Osteocyte (in vitro differentiated cells): ENCODE data around the gene TNFSF10. TPM values are rescaled to one million over a fixed set of nuclear protein-coding genes. Genes with fewer than 3 reads are reported as not detected.

ENCODE experiments used
- DNase-seq: peaks from one replicate; pipeline ENCODE4 v3.0.0; 2021; ENCODE audit warnings: mixed read lengths; ENCODE audit not compliant: unreplicated experiment; ENCODE audit errors: extremely low spot score
- H3K27ac Mint-ChIP-seq: one replicate; pipeline ENCODE4 v1.8.0; 2021; ENCODE audit warnings: mild to moderate bottlenecking, mixed read lengths; ENCODE audit not compliant: unreplicated experiment
- H3K27me3 Mint-ChIP-seq: one replicate; pipeline ENCODE4 v1.8.0; 2021; ENCODE audit warnings: mixed read lengths; ENCODE audit not compliant: unreplicated experiment
- H3K36me3 Mint-ChIP-seq: one replicate; pipeline ENCODE4 v1.8.0; 2021; ENCODE audit warnings: mixed read lengths; ENCODE audit not compliant: unreplicated experiment
- H3K4me1 Mint-ChIP-seq: one replicate; pipeline ENCODE4 v1.8.0; 2021; ENCODE audit warnings: mixed read lengths; ENCODE audit not compliant: unreplicated experiment
- H3K4me3 Mint-ChIP-seq: one replicate; pipeline ENCODE4 v1.8.0; 2021; ENCODE audit warnings: mild to moderate bottlenecking, moderate library complexity, mixed read lengths; ENCODE audit not compliant: unreplicated experiment
- H3K9me3 Mint-ChIP-seq: one replicate; pipeline ENCODE4 v1.8.0; 2021; ENCODE audit warnings: mixed read lengths; ENCODE audit not compliant: unreplicated experiment
- CTCF ChIP-seq: fragments of 200-600 bp; sonication (generic); IDR thresholded peaks from 2 replicates; pipeline ENCODE4 v1.5.0; 2021; ENCODE audit warnings: antibody characterized with exemption, mild to moderate bottlenecking, moderate library complexity
- total RNA-seq: library from RNA; stranded (reverse); gene quantifications from 2 replicates; pipeline ENCODE4 v1.2.1, GENCODE V29; 2021

The TNFSF10 gene
- total RNA-seq, 1 donor from 2014 or later, result not detected

DNA sequence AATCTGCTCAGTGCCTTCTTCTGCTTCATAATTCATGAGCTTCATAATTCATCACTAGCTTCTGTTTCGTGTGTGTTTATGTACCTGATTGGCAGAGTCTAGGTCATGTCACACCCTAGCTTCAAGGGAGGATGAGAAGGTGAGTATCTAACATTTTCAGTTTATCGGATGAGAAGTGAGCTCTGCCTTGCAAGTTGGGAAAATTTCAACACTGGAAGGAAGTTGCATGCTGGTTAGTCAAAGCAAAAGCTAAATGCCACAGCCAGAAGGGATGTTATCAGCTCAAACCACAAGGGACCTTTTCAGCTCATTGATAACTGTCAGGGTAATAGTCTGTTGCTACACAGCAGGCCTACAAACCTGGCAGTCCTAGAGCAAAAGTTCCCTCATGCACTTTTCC is 7.3 kb upstream of the TNFSF10 start:
- H3K4me3 Mint-ChIP-seq, result no peak overlapping the region
- H3K27ac Mint-ChIP-seq, result no peak overlapping the region
- H3K4me1 Mint-ChIP-seq, result no peaks in the 10 kb centered on the region
- no peaks in the 10 kb centered on the region for H3K36me3 Mint-ChIP-seq
- DNase-seq, result no peak
- no peak for TF ChIP-seq CTCF
- H3K9me3 Mint-ChIP-seq, result no peaks in the 10 kb centered on the region
- H3K27me3 Mint-ChIP-seq, result peaks cover 23% of the 10 kb centered on the region

GRCh38 chr3:172530101-172530561 is 6.9 kb upstream of the TNFSF10 start:
- Mint-ChIP-seq H3K4me3 (no peak overlapping the region), H3K36me3 (no peaks in the 10 kb centered on the region), H3K27me3 (peaks cover 20% of the 10 kb centered on the region), H3K4me1 (no peaks in the 10 kb centered on the region), H3K27ac (no peak overlapping the region), H3K9me3 (no peaks in the 10 kb centered on the region)
- DNase-seq, result no peak
- TF ChIP-seq CTCF, result no peak

DNA sequence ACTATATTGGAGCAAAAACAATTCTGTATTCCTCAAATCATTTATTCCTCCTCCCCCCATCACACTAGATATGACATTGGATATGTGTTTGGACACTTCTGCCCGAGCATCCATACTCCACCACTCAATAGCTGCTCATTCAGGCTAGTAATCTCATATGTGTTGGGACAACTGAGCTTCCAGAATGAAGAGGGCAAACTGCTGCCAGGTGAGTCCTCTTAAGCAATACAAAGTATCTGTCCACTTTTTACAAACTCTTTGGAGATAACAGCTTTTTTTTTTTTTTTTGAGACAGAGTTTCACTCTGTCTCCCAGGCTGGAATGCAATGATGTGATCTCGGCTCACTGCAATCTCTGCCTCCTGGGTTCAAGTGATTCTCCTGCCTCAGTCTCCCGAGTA is 5.4 kb upstream of the TNFSF10 start:
- H3K27ac Mint-ChIP-seq, result no peak overlapping the region
- no peak overlapping the region for H3K4me3 Mint-ChIP-seq
- no peaks in the 10 kb centered on the region for H3K4me1 Mint-ChIP-seq
- DNase-seq, result no peak
- H3K27me3 Mint-ChIP-seq, result peaks cover 14% of the 10 kb centered on the region
- H3K36me3 Mint-ChIP-seq, result no peaks in the 10 kb centered on the region
- H3K9me3 Mint-ChIP-seq, result no peaks in the 10 kb centered on the region
- no peak for TF ChIP-seq CTCF

GRCh38 chr3:172527306-172527705 is 4.1 kb upstream of the TNFSF10 start:
- DNase-seq, result no peak
- no peaks in the 10 kb centered on the region for H3K9me3 Mint-ChIP-seq
- H3K4me1 Mint-ChIP-seq, result no peaks in the 10 kb centered on the region
- peaks cover 11% of the 10 kb centered on the region for H3K27me3 Mint-ChIP-seq
- H3K4me3 Mint-ChIP-seq, result no peak overlapping the region
- no peak overlapping the region for H3K27ac Mint-ChIP-seq
- no peaks in the 10 kb centered on the region for H3K36me3 Mint-ChIP-seq
- no peak for TF ChIP-seq CTCF

DNA sequence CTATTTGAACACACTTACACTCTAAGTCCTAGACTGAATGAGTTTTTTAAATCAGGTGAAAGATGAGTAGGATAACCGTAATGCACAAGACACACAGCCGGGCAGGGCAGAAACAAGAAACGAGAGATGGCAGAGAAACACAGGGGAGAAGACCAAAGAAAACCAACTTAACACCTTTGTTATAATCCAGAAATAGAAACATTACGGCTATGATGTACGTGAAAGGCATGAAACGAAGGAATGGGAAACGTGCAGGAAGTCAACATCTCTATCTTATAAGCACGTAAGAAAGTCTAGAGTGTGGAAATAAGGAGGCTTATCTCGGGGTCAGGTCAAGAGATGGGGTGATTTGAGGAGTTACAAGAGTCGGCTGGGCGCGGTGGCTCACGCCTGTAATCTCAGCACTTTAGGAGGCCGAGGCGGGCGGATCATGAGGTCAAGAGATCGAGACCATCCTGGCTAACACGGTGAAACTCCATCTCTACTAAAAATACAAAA is 1.9 kb upstream of the TNFSF10 start:
- H3K27me3 Mint-ChIP-seq, result peaks cover 9% of the 10 kb centered on the region
- no peaks in the 10 kb centered on the region for H3K4me1 Mint-ChIP-seq
- H3K27ac Mint-ChIP-seq, result no peak overlapping the region
- H3K9me3 Mint-ChIP-seq, result no peaks in the 10 kb centered on the region
- no peak for DNase-seq
- H3K36me3 Mint-ChIP-seq, result no peaks in the 10 kb centered on the region
- no peak overlapping the region for H3K4me3 Mint-ChIP-seq
- no peak for TF ChIP-seq CTCF
